GM12873 (cell line): Measurements from ENCODE around the gene ANGPTL8.

Experiments
- TF ChIP-seq, protein P1 (sequence below): IDR thresholded peaks from 2 replicates; pipeline ENCODE4 v1.5.1; 2012; ENCODE audit warnings: low read depth, mild to moderate bottlenecking, moderate library complexity, low read length, control low read depth; ENCODE audit not compliant: insufficient read depth; ENCODE audit errors: missing control alignments

The ANGPTL8 gene

GRCh38 chr19:11290256-11290655, 50.8 kb downstream of the ANGPTL8 start:
- TF ChIP-seq, protein P1, sequence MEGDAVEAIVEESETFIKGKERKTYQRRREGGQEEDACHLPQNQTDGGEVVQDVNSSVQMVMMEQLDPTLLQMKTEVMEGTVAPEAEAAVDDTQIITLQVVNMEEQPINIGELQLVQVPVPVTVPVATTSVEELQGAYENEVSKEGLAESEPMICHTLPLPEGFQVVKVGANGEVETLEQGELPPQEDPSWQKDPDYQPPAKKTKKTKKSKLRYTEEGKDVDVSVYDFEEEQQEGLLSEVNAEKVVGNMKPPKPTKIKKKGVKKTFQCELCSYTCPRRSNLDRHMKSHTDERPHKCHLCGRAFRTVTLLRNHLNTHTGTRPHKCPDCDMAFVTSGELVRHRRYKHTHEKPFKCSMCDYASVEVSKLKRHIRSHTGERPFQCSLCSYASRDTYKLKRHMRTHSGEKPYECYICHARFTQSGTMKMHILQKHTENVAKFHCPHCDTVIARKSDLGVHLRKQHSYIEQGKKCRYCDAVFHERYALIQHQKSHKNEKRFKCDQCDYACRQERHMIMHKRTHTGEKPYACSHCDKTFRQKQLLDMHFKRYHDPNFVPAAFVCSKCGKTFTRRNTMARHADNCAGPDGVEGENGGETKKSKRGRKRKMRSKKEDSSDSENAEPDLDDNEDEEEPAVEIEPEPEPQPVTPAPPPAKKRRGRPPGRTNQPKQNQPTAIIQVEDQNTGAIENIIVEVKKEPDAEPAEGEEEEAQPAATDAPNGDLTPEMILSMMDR = no peak

GRCh38 chr19:11291415-11291814, 52.0 kb downstream of the ANGPTL8 start:
- TF ChIP-seq, protein P1 = no peak
